ENCODE results near the gene MAZ.

Gene MAZ

GRCh38 chr16:29809850-29810698 lies 3.7 kb downstream of the MAZ start:
- DNase-seq (ENCODE audit: low spot score) = no peak

GRCh38 chr16:29810699-29811169 lies 4.4 kb downstream of the MAZ start:
- DNase-seq (ENCODE audit: low spot score) = no peak

- peak; percentile 83 for DNase-seq (ENCODE audit: low spot score)
These were observed 5.0 kb downstream of the MAZ start for GRCh38 chr16:29811170-29811895.

GRCh38 chr16:29811896-29812665 lies 5.8 kb downstream of the MAZ start, which contains the start of gene PRRT2:
Gene PRRT2 (plus strand): TSS chr16:29812193. CDS start chr16:29813055, 862 bp downstream.
- no peak for DNase-seq (ENCODE audit: low spot score)

GRCh38 chr16:29812754-29813643 lies 6.7 kb downstream of the MAZ start:
- DNase-seq (ENCODE audit: low spot score) = no peak

- DNase-seq (ENCODE audit: low spot score) = no peak
These were observed 7.6 kb downstream of the MAZ start for GRCh38 chr16:29813644-29814562.

- DNase-seq (ENCODE audit: low spot score) = no peak
These were observed 8.3 kb downstream of the MAZ start for GRCh38 chr16:29814592-29814991.

- DNase-seq (ENCODE audit: low spot score) = no peak
These were observed 8.8 kb downstream of the MAZ start for GRCh38 chr16:29815032-29815721.

- peak; percentile 98 for DNase-seq (ENCODE audit: low spot score)
These were observed 9.7 kb downstream of the MAZ start, which contains the start of gene PAGR1 for GRCh38 chr16:29815793-29816693. Gene PAGR1 (plus strand): TSS chr16:29816152. CDS start chr16:29816526, 374 bp downstream.

- DNase-seq (ENCODE audit: low spot score) = peak; percentile 40
These were observed 10.5 kb downstream of the MAZ start for GRCh38 chr16:29816694-29817441.

- DNase-seq (ENCODE audit: low spot score) = no peak
These were observed 11.8 kb downstream of the MAZ start for GRCh38 chr16:29818082-29818481.

GRCh38 chr16:29819506-29819905 lies 13.2 kb downstream of the MAZ start:
- no peak for DNase-seq (ENCODE audit: low spot score)

GRCh38 chr16:29820271-29820701 lies 14.0 kb downstream of the MAZ start, which contains the start of gene MVP:
Gene MVP (plus strand): TSS chr16:29820462. CDS start chr16:29830550, 10,088 bp downstream.
- peak; percentile 45 for DNase-seq (ENCODE audit: low spot score)

GRCh38 chr16:29820730-29821642 lies 14.7 kb downstream of the MAZ start:
- DNase-seq (ENCODE audit: low spot score) = no peak

- no peak for DNase-seq (ENCODE audit: low spot score)
These were observed 15.3 kb downstream of the MAZ start for GRCh38 chr16:29821643-29822115.

GRCh38 chr16:29824589-29825144 lies 18.3 kb downstream of the MAZ start:
- no peak for DNase-seq (ENCODE audit: low spot score)
